Kidney epithelial cell (primary cell): ENCODE measurements around the gene PAPPA. TPM values are rescaled to one million over a fixed set of nuclear protein-coding genes. Genes with fewer than 3 reads are reported as not detected.

Source experiments
- DNase-seq: peaks from one replicate; pipeline ENCODE4 v3.0.0-alpha.2; 2010; ENCODE audit warnings: low read depth
- H3K27me3 ChIP-seq: 2 replicates; pipeline ENCODE4 v1.6.0; 2011; ENCODE audit warnings: low read length; ENCODE audit not compliant: control insufficient read depth, insufficient read depth
- H3K36me3 ChIP-seq: 2 replicates; pipeline ENCODE4 v1.5.1; 2011; ENCODE audit warnings: low read length; ENCODE audit not compliant: control insufficient read depth, insufficient read depth
- H3K4me3 ChIP-seq: 2 replicates; pipeline ENCODE4 v1.5.1; 2011; ENCODE audit warnings: low read depth, mild to moderate bottlenecking, control low read depth, low read length
- CTCF ChIP-seq: IDR thresholded peaks from 2 replicates; pipeline ENCODE4 v1.5.1; 2011; ENCODE audit warnings: mild to moderate bottlenecking, moderate library complexity, low read length, control low read depth, inconsistent platforms; ENCODE audit not compliant: insufficient read depth, poor library complexity, severe bottlenecking
- total RNA-seq: library from RNA; depleted of rRNA; stranded (reverse); fragments of >200 nt; gene quantifications from 2 replicates; pipeline ENCODE4 v1.2.3, GENCODE V29; 2015

Gene PAPPA
- total RNA-seq, 1 donor from 2014 or later: 15.4 TPM

- DNase-seq: no peak
- H3K27me3 ChIP-seq: no peaks in the 10 kb centered on the region
- TF ChIP-seq CTCF: no peak
- no peaks in the 10 kb centered on the region for H3K36me3 ChIP-seq
- no peak overlapping the region for H3K4me3 ChIP-seq
These were observed 284.1 kb downstream of the PAPPA start for GRCh38 chr9:116437411-116438370.

GRCh38 chr9:116442528-116442927 lies 288.9 kb downstream of the PAPPA start:
- no peak for DNase-seq
- Histone ChIP-seq H3K36me3 (no peaks in the 10 kb centered on the region), H3K4me3 (no peak overlapping the region), H3K27me3 (no peaks in the 10 kb centered on the region)
- no peak for TF ChIP-seq CTCF

DNA sequence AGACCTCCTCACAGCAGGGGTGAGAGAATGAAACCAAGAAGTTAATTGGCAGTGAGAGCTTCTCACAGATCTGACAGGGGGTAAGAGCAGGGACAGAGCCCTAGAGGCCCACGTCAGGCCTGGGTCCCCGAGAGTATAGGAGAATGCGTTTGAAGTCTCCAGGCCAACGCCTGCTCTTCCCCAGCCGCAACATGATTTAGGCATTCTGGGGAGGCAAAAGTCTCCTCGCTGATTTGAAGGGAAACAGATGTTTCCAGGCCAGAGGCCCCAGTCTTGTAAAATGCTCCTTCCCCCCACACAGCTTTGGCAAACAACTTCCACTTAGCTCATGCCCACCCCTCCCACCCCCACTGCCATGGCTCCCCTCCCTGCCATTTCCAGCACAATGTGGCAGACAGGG lies 294.3 kb downstream of the PAPPA start:
- Histone ChIP-seq H3K27me3 (no peaks in the 10 kb centered on the region), H3K36me3 (no peaks in the 10 kb centered on the region), H3K4me3 (no peak overlapping the region)
- DNase-seq: no peak
- no peak for TF ChIP-seq CTCF

DNA sequence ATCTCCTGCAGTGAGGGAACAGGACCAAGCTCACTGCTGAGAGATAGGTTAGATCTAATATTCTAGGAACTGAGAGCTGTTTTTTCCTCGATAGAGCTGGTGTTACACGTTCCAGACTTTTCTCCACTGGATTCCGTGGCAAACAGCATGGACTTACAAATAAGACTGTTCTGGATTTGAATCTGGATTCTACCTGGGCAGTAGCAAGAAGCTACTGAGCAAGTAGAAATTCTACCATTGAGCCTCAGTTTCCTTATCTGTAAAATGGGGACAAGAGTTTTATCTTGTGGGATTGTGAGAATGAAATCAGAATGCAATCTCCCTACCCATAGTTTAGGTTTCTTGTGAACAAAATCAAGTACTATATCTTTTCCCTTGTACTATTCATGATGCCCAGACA lies 294.8 kb downstream of the PAPPA start:
- Histone ChIP-seq H3K4me3 (no peak overlapping the region), H3K27me3 (no peaks in the 10 kb centered on the region), H3K36me3 (no peaks in the 10 kb centered on the region)
- DNase-seq: no peak
- TF ChIP-seq CTCF: no peak

- Histone ChIP-seq H3K27me3 (no peaks in the 10 kb centered on the region), H3K36me3 (no peaks in the 10 kb centered on the region), H3K4me3 (no peak overlapping the region)
- no peak for TF ChIP-seq CTCF
- no peak for DNase-seq
These were observed 296.4 kb downstream of the PAPPA start for GRCh38 chr9:116449949-116450348.
